Measurements from ENCODE around the gene TAB2. TPM values are rescaled to one million over a fixed set of nuclear protein-coding genes. Genes with fewer than 3 reads are reported as not detected.

Gene TAB2
- total and polyA plus RNA-seq, 2 experiments from 2014 or later: 19.8 to 59.2 TPM

GRCh38 chr6:149458196-149458595 lies 140.7 kb downstream of the TAB2 start:
- Histone ChIP-seq H3K4me2 (no peak overlapping the region), H3K9me2 (ENCODE audit: insufficient read depth) (no peaks in the 10 kb centered on the region), H3K27me3 (ENCODE audit: insufficient read depth) (peaks cover 9% of the 10 kb centered on the region; the same call in 1 of the 2 replicates), H3K36me3 (ENCODE audit: insufficient read depth) (no peaks in the 10 kb centered on the region), H3K79me2 (replicated peaks; ENCODE audit: insufficient read depth) (no peaks in the 10 kb centered on the region), H3F3A (replicated peaks; ENCODE audit: low read depth) (no peaks in the 10 kb centered on the region), H3K4me1 (ENCODE audit: insufficient read depth) (no peaks in the 10 kb centered on the region), H4K20me1 (replicated peaks; ENCODE audit: insufficient read depth) (no peaks in the 10 kb centered on the region), H3K27ac (ENCODE audit: low read depth) (no peak overlapping the region), H2AFZ (no peak overlapping the region), H3K4me3 (no peak overlapping the region)
- no peak for DNase-seq (ENCODE audit: low spot score)
- H3K9me3 Mint-ChIP-seq: no peaks in the 10 kb centered on the region
- no peaks in the 10 kb centered on the region for H3K4me1 Mint-ChIP-seq
- ATAC-seq: no peak
- H3K36me3 Mint-ChIP-seq (ENCODE audit: low read depth): no peaks in the 10 kb centered on the region
- no peak overlapping the region for H3K27ac Mint-ChIP-seq
- no peak overlapping the region for H3K4me3 Mint-ChIP-seq
- TF ChIP-seq JUNB (IDR thresholded peaks at IDR 0.05; ENCODE audit: unreplicated experiment) (no peak), ZNF462 (CRISPR knock-in tag; IDR thresholded peaks at IDR 0.05) (no peak), STAT1 (IDR thresholded peaks at IDR 0.05; ENCODE audit: unreplicated experiment) (no peak), EZH2 (IDR thresholded peaks at IDR 0.05; ENCODE audit: low read depth, unreplicated experiment) (no peak), EZH2phosphoT487 (IDR thresholded peaks at IDR 0.05; ENCODE audit: unreplicated experiment) (no peak), ETS1 (IDR thresholded peaks at IDR 0.05) (no peak), ZNF114 (CRISPR knock-in tag; IDR thresholded peaks at IDR 0.05) (no peak), CREB1 (CRISPR knock-in tag; IDR thresholded peaks at IDR 0.05; ENCODE audit: low read depth) (no peak), NANOG (IDR thresholded peaks at IDR 0.05; ENCODE audit: borderline replicate concordance) (no peak), REST (IDR thresholded peaks at IDR 0.05; ENCODE audit: unreplicated experiment) (no peak)
- peaks cover 2% of the 10 kb centered on the region for H3K27me3 Mint-ChIP-seq (ENCODE audit: insufficient read depth, low read depth, poor library complexity)
